ENCODE data around the gene ATF6B. TPM values are rescaled to one million over a fixed set of nuclear protein-coding genes. Genes with fewer than 3 reads are reported as not detected.

The ATF6B gene
- total RNA-seq, 4 donors from 2014 or later: 27.3 to 45.4 (median 30.0) TPM

DNA sequence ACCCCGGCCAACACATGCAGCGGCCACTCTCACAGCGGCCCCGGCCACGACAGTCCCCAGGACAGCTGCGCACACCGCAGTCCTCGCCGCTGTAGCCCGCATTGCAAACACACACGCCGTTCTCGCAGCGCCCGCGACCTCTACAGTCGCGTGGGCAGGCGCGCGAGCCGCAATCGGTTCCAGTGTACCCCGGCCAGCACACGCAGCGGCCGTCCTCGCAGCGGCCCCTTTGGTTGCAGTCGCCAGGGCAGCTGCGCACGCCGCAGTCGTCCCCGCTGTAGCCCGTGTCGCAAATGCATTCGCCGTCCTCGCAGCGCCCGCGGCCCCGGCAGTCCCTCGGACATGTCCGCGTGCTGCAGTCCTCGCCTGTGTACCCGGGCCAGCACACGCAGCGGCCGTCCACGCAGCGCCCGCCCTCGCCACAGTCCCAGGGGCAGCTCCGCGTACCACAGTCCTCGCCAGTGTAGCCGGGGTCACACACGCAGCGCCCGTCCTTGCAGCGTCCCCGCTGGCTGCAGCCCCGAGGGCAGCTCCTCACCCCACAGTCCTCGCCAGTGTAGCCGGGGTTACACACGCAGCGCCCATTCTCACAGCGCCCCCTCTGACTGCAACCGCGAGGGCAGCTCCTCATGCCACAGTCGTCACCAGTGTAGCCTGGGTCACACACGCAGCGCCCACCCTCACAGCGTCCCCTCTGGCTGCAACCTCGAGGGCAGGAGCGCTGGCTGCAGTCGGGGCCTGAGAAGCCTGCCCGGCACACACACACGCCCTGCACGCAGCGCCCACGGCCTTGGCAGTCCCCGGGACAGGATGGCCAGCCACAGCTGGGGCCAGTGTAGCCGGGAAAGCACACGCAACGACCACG is 31.4 kb downstream of the ATF6B start:
- H3K27ac ChIP-seq: peak overlapping the region in 1 of 4 donors; percentile 36
- 39 to 40% methylated on average over 2 to 6 of the region's 90 CpGs for WGBS, 2 donors
- H3K4me1 ChIP-seq: peaks cover 8 to 40% (median 23%) of the 10 kb centered on the region in 3 donors
- peaks cover 0 to 13% (median 0%) of the 10 kb centered on the region in 3 donors for H3K36me3 ChIP-seq
- H3K9me3 ChIP-seq: no peaks in the 10 kb centered on the region
- no peak for DNase-seq
- intact Hi-C loops (cut with DNase I): no loop called here
- TF ChIP-seq POLR2A (IDR thresholded peaks at IDR 0.05): no peak
- TF ChIP-seq, protein P1, sequence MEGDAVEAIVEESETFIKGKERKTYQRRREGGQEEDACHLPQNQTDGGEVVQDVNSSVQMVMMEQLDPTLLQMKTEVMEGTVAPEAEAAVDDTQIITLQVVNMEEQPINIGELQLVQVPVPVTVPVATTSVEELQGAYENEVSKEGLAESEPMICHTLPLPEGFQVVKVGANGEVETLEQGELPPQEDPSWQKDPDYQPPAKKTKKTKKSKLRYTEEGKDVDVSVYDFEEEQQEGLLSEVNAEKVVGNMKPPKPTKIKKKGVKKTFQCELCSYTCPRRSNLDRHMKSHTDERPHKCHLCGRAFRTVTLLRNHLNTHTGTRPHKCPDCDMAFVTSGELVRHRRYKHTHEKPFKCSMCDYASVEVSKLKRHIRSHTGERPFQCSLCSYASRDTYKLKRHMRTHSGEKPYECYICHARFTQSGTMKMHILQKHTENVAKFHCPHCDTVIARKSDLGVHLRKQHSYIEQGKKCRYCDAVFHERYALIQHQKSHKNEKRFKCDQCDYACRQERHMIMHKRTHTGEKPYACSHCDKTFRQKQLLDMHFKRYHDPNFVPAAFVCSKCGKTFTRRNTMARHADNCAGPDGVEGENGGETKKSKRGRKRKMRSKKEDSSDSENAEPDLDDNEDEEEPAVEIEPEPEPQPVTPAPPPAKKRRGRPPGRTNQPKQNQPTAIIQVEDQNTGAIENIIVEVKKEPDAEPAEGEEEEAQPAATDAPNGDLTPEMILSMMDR (IDR thresholded peaks at IDR 0.05): no peak
- peak overlapping the region in 3 of 4 donors; percentile 0 to 49 (median 25) for H3K4me3 ChIP-seq
- H3K27me3 ChIP-seq: peaks cover 0 to 44% (median 8%) of the 10 kb centered on the region in 4 donors

DNA sequence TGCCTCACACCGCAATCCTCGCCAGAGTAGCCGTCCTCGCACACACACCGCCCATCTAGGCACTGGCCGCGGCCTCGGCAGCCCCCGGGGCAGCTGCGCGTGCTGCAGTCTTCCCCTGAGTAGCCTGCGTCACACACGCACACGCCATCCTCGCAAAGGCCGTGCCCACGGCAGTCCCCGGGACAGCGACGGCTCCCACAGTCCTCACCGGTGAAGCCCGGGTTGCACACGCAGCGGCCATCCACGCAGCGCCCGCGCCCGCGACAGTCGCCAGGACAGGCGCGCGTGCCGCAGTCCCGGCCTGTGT is 32.0 kb downstream of the ATF6B start:
- Histone ChIP-seq H3K36me3 (peaks cover 0 to 13% (median 0%) of the 10 kb centered on the region in 3 donors), H3K9me3 (no peaks in the 10 kb centered on the region), H3K4me3 (peak overlapping the region in 3 of 4 donors; percentile 0 to 49 (median 25)), H3K27me3 (peaks cover 0 to 44% (median 8%) of the 10 kb centered on the region in 4 donors), H3K4me1 (peaks cover 8 to 43% (median 24%) of the 10 kb centered on the region in 3 donors), H3K27ac (peak overlapping the region in 2 of 4 donors; percentile 33 to 36)
- 47% methylated on average over 16 of the region's 36 CpGs; no CpG with 5 or more reads in 1 of the 2 donors for WGBS, 2 donors
- TF ChIP-seq POLR2A (IDR thresholded peaks at IDR 0.05): no peak
- no peak for DNase-seq
- intact Hi-C loops (cut with DNase I): no loop called here

DNA sequence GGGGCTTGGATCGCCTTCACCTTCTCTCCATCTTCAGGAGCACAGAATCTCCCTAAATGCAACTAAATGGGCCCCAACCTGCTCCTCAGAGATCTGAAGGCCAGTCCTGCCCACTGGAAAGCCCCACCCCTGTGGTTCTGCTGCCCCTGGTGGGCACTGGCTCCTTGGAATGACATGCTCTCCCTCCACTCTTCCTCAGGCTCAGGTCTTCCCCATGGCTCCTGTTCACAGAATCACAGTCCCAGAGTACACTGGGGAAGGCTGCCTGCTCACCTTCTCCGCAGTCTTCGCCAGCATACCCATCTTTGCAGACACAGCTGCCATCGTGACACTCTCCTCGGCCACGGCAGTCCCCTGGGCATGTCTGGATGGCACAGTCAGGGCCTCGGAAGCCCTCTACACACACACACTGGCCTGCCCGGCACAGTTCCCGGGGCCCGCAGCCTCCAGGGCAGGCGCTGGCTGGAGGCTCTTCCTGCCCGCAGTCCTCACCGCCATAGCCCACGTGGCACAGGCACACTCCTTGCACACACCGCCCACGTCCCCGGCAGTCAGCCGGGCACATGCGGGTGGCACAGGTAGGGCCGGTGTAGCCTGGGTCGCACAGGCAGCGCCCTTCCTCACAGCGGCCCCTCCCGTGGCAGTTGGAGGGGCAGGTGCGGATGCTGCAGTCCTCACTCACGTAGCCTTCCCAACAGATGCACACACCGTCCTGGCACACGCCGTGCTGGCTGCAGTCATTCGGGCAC is 32.5 kb downstream of the ATF6B start:
- H3K9me3 ChIP-seq: no peaks in the 10 kb centered on the region
- H3K36me3 ChIP-seq: peaks cover 0 to 13% (median 0%) of the 10 kb centered on the region in 3 donors
- peak overlapping the region in 2 of 4 donors; percentile 25 to 49 for H3K4me3 ChIP-seq
- DNase-seq: no peak
- 45 to 77% methylated on average over 12 of the region's 30 CpGs for WGBS, 2 donors
- peaks cover 8 to 43% (median 24%) of the 10 kb centered on the region in 3 donors for H3K4me1 ChIP-seq
- peaks cover 0 to 44% (median 8%) of the 10 kb centered on the region in 4 donors for H3K27me3 ChIP-seq
- intact Hi-C loops (cut with DNase I): no loop called here
- peak overlapping the region in 2 of 4 donors; percentile 33 to 36 for H3K27ac ChIP-seq
- TF ChIP-seq, protein P1 (IDR thresholded peaks at IDR 0.05): no peak
- no peak for TF ChIP-seq POLR2A (IDR thresholded peaks at IDR 0.05)

DNA sequence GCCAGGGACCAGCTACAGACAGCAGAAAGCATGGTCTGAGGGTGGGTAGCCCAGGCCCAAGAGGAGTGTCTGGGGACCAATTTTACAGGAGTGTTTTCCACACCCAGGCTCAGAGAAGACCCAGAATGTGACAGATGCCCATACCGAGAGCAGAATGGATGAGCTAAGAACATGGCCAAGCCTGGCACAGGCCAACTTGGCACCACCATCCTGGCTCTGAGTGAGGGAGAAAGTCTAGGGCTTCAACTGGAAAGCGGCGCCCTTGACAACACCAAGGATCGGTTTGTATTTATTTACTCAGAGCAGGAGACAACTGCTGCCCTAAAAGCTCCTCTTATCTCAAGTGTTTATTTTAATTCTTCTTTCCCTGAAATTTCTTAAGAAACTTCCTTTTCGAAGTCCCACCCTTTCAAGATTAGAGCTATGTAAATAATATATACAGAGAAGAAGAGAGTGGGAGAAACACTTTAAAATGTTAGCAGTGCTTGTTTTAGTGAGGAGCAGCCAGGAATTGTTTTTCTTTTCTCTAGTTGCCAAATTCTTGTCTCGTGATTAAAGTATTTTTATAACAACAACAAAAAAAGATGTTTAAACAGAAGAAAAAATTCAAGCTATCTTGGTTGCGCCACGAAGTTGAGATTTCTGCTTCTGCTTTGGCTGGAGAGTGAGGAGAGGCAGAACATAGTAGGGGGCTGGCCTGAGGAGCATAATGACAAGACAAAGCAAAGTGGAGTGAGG is 35.1 kb downstream of the ATF6B start:
- Histone ChIP-seq H3K4me3 (no peak overlapping the region), H3K27me3 (peaks cover 0 to 37% (median 7%) of the 10 kb centered on the region in 4 donors), H3K9me3 (no peaks in the 10 kb centered on the region), H3K36me3 (peaks cover 0 to 13% (median 0%) of the 10 kb centered on the region in 3 donors), H3K27ac (peak overlapping the region; percentile 49 to 86 (median 74)), H3K4me1 (peaks cover 9 to 51% (median 25%) of the 10 kb centered on the region in 3 donors)
- TF ChIP-seq, protein P1 (IDR thresholded peaks at IDR 0.05): no peak
- TF ChIP-seq POLR2A (IDR thresholded peaks at IDR 0.05): no peak
- no peak for DNase-seq
- 55 to 59% methylated on average over 8 of the region's 8 CpGs for WGBS, 2 donors
- intact Hi-C loops (cut with DNase I): no loop called here

Data from esophagus squamous epithelium (tissue), 5 donors.